K562 (cell line): ENCODE data around the gene PELI3. TPM values are rescaled to one million over a fixed set of nuclear protein-coding genes. Genes with fewer than 3 reads are reported as not detected.

Experiments
- BRF1 ChIP-seq: IDR thresholded peaks from 3 replicates; pipeline ENCODE4 v1.6.1; 2011; ENCODE audit warnings: borderline replicate concordance, mild to moderate bottlenecking; ENCODE audit not compliant: insufficient read length; ENCODE audit errors: extremely low read depth
- CC2D1A ChIP-seq: fragments of 450-650 bp; IDR thresholded peaks from 2 replicates; pipeline ENCODE4 v1.6.1; 2017; ENCODE audit warnings: mild to moderate bottlenecking
- OTX1 ChIP-seq: fragments of 450-650 bp; formaldehyde crosslinking; IDR thresholded peaks from 2 replicates; pipeline ENCODE4 v1.4.0; 2022; ENCODE audit warnings: mild to moderate bottlenecking
- RBBP5 ChIP-seq: fragments of 200-600 bp; sonication (generic); IDR thresholded peaks from 2 replicates; pipeline ENCODE4 v1.6.1; 2012; ENCODE audit warnings: borderline replicate concordance, mild to moderate bottlenecking, low read length, control low read depth, inconsistent platforms; ENCODE audit not compliant: insufficient read depth, poor library complexity, severe bottlenecking
- REST ChIP-seq, 2 experiments: fragments of 450-650 bp; formaldehyde crosslinking in 1 of 2; IDR thresholded peaks; 2 replicates each; pipeline versions ENCODE4 v1.4.0 to v1.6.1; 2014 to 2020; ENCODE audit warnings: mild to moderate bottlenecking in 2 of 2, borderline replicate concordance in 1 of 2, low read depth in 1 of 2
- ZNF431 ChIP-seq: sonication (generic); formaldehyde crosslinking; IDR thresholded peaks from 2 replicates; pipeline ENCODE4 v1.8.0; 2022; ENCODE audit warnings: mild to moderate bottlenecking, missing genetic modification reagents
- ZSCAN29 ChIP-seq: fragments of 450-650 bp; IDR thresholded peaks from 2 replicates; pipeline ENCODE4 v1.6.1; 2017
- polyA plus RNA-seq, 8 experiments: library from polyadenylated mRNA; depleted of rRNA in 4 of 8; stranded (reverse) in 5 of 8; unstranded in 3 of 8; fragments of >200 nt; fragmentation: Nextera tagmentation in 2 of 8; fragmentation: Illumina TruSeq in 1 of 8; extraction: Ambion mirVana in 2 of 8; extraction: Trizol in 1 of 8; gene quantifications; 2 replicates each; pipeline versions ENCODE4 v1.2.1 to v1.2.3, GENCODE V29; 2011 to 2014; ENCODE audit warnings: inconsistent platforms in 1 of 8, missing spikeins in 1 of 8
- total RNA-seq, 7 experiments: library from RNA; depleted of rRNA in 6 of 7; stranded (reverse); fragments of >200 nt in 6 of 7; fragmentation: Illumina TruSeq in 2 of 7; extraction: Trizol in 2 of 7; gene quantifications; 2 replicates each; pipeline versions ENCODE4 v1.2.1 to v1.2.3, GENCODE V29; 2011 to 2021; ENCODE audit warnings: low replicate concordance in 1 of 7

PELI3 gene
- total and polyA plus RNA-seq, 9 of the 15 experiments (the other 6 are each of a cell fraction or from before 2014, with no cell fraction given), result 0.17 to 4.2 (median 1.9) TPM

- TF ChIP-seq REST (IDR thresholded peaks at IDR 0.05; ENCODE audit: borderline replicate concordance), result peak; percentile 58
- TF ChIP-seq REST (CRISPR knock-in tag; IDR thresholded peaks at IDR 0.05; ENCODE audit: low read depth), result peak; percentile 53; the same call in 1 of the 2 replicates
- TF ChIP-seq CC2D1A, result no peak
- no peak for TF ChIP-seq ZSCAN29
- TF ChIP-seq RBBP5, result no peak
- TF ChIP-seq OTX1 (CRISPR knock-in tag), result peak; percentile 86
- no peak for TF ChIP-seq BRF1
- no peak for TF ChIP-seq ZNF431
Observed at GRCh38 chr11:66466225-66467033, at the start of gene PELI3 (continued).
